HG03060 (cell line): ENCODE results near the gene UFM1.
A peak's percentile ranks its signal among the peaks of the same experiment; 100 is the strongest.
"Not testable (repeated sequence)": the region's sequence is repeated elsewhere in the genome, so short reads cannot be mapped to it uniquely, and the experiment has no call there.

Source experiments
- ATAC-seq: cut with Tn5 transposase; IDR thresholded peaks from one replicate; pipeline ENCODE4 v1.9.1; 2021; ENCODE audit warnings: low read depth, moderate number of reproducible peaks; ENCODE audit not compliant: unreplicated experiment

UFM1 gene

GRCh38 chr13:38349390-38350113 is at the start of gene UFM1:
UFM1 (plus strand) TSS chr13:38349851; CDS start chr13:38349920, 69 bp downstream.
- ATAC-seq, result peak; percentile 87

- ATAC-seq, result no peak
These were observed 48.4 kb upstream of the UFM1 start for GRCh38 chr13:38301236-38301635.

DNA sequence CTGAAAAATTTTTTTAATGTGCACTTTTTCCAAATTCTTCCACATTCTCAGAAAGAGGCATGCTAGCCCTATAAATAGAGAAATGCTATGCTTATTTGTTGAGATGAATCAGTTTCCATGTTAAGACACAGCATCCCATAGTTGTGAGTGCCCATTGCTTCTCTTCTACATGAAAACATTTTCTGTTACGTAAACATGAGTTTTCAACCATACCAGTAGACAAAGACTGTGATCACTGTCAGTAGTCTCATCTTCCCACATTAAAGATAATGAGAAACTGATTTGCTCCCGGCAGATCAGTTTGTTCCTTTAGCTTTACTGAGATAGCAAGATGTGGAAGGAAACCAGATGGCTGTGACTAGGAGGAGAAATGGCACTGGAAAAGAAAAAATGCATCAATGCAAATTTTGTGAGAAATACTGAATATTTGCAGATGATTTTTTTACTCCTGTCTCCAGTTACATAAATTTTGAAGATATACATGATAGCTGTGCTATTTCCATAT is 45.8 kb upstream of the UFM1 start:
- no peak for ATAC-seq

GRCh38 chr13:38308736-38309135 is 40.9 kb upstream of the UFM1 start:
- ATAC-seq, result no peak

DNA sequence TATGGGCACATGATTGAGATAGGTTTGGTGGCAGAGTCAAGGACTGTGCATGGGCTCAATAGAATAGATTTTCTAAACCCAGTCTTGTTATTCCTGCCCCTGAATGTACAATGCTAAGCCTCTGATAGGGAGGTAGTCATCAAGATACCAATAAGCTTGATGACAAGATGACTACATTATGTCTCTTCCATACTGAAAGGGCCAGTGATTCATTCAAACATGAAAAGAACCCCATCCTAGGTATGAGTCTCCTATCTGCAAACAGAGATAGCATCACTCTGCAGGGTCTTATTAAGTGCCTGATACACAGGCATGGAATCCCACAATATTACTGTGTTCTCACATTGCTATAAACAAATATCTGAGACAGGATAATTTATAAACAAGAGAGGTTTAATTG is 40.3 kb upstream of the UFM1 start:
- ATAC-seq, result no peak

- not testable (repeated sequence) for ATAC-seq
These were observed 38.5 kb upstream of the UFM1 start for GRCh38 chr13:38311175-38311574.

DNA sequence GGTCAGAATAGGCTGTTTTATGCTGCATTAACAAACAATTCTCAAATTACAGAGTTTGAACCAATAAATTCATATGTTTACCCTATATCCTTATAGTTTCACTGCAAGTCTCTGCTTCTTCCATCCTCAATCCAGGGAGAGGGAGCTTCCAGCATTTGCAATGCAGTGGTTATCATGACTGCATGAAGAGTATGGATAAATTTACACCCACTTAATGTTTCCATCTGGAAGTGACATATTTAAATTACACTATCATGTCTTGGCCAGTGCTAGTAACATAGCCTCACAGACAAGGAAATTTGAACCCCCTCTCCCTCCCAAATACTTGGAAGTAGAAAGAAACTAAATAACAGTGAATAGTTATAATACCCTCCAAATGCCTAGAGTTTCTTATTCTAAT is 33.5 kb upstream of the UFM1 start:
- no peak for ATAC-seq

- ATAC-seq, result no peak
These were observed 28.0 kb upstream of the UFM1 start for GRCh38 chr13:38321654-38322053.

DNA sequence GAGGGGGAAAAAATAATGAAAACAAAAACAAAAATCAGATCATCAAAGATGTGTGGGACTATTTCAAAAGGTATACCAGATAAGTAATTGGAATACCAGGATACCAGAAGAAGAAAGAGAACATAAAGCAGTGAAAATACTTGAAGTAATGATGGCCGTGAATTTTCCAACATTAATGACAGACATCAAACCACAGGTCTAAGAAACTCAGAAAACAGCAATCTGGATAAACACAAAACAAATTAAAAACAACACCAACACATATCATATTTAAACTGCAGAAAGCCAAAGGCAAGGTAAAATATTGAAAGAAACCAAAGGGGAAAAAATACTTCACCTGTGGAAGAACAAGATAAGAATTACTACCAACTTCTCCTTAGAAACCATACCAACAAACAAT is 24.2 kb upstream of the UFM1 start:
- no peak for ATAC-seq

DNA sequence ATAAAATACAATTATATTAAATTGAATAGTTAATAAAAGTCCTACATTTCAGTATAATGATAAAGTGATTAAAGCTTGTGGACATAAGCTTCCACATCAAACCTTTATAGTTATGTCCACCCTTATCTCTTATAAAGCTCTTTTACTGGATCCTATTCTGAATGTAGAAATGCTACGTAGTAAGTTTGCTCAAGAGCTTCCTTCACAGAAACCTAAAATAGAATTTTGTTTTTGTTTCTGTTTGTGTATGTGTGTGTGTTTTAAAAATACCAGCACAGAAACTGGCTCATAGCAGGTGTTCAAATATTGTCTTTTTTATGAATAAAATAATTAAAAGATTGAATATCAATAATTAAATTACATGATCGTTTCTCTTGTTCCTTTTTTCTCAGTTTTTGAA is 21.0 kb upstream of the UFM1 start:
- no peak for ATAC-seq

DNA sequence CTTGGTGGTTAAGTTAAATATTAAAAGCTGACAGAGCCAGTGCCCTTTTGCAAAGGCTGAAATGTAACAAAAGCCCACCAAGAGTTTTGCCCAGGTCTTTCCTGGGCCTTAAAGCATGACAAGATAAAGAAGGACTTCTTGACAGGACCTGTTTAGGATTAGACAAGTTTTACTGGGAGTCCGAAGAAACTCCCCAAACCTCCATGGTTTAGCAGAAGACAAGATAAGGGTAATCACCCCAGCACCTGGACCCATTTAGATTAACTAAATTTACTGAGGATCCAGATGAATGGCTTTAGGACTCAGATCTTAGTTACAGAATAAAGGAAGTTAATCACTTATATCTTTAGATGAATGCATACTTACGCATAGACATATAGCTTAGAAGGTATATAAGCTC is 14.8 kb upstream of the UFM1 start:
- ATAC-seq, result no peak

DNA sequence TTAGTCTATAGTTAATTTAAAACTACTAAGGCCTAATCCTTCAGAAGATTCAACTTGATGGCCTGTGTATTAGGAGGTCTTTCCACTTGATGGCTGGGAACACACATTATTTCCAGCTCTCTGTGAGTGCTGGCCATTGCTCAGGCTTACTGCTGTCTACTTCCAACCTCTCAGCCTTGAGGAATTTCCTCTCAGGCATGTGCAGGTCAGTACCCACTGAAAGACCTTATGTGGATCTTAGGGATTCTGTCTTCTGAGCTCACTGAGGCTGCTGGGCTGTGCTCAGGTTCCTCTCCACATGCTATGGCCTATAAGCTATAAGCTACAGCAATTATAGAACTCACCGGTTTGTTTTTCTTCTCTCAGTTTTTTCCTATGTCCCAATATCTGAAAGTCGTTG is 11.6 kb upstream of the UFM1 start:
- no peak for ATAC-seq

DNA sequence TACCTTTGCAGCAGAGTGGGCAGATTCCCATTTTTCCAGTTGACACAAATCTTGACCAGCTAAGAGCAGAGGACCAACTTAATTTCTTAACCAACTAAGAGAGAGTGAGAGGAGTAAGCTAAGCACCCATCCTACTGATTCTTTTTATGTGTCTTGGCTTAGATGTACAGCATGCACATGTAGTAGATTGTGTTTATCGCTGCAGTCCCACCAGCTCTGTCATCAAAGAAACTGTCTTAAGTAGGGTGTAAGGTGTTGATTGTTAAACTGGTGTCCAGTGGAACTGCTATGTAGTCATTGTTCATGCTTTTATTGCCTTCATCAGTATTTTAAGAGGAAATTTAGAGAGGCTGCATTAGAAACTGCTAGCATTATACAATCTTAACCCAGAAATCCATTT is 9.0 kb upstream of the UFM1 start:
- no peak for ATAC-seq

DNA sequence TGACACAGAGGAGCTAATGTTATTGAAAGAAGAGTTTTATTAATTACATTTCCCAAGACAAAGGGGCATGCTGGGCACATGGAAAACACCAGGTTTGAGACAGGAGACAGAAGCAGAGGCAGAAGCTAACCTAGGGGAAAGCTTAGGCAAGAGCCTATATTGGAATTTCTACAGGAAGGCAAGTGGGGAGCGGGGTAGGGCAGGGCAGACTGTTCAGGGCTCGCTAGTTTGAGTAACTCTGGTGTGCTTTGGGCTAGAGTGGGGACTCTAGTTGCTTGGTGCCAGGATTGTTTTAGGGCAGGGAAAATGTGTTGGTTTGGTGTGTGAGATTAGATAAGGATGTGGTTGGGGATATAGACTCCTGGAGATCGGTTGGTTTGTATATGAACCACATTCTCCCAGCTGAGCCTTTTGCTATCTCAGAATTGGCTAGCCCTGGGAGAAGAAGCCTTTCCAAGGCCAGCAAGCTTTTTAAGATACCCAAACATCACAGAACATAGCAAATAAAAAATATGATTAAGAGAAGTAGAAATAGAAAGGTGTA is 8.4 kb upstream of the UFM1 start:
- ATAC-seq, result no peak

DNA sequence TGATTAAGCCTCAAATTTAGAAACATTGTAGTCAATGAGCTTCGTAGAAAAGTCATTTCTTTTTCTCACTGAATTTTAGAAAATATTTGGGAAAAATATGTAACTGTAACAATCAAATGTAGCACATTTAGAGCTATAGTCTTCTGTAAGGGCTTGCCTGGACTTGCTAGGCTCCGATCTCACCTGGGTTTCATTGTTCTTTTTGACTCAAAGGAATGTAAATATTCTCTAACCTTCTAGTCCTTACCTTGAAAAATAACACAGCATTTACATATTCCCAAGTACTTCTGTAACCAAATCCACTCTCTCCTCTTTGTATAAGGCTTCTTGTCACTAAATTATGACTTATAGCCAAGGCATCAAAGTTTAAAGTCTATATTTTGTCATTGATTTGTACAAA is 2.9 kb upstream of the UFM1 start:
- ATAC-seq, result no peak

DNA sequence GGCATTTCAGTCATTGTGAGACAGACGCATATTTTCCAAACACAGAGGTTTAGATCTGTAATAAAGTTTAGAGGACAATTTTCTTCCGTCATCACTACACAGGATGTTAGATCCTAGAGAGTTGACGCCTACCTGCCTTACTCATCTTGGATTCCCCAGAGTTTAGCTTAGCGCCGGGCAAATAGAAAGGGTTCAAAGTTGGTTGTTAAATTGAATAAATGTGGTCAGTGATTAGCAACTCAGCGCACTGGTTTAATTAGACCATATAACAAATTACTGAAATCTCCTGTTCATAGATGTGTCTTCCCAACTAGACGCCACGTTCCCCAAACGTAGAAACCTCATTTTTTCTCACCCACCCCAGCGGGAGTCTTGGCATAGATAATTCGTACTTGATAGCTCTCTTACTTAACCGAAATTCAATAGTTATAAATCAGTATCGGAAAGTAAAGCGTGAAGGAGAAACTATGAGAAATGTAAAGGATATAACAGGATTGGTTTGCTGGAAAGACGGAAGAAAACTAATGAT is 726 bp upstream of the UFM1 start:
- peak; percentile 12 for ATAC-seq

GRCh38 chr13:38350114-38350617 is 515 bp downstream of the UFM1 start:
- peak; percentile 20 for ATAC-seq

DNA sequence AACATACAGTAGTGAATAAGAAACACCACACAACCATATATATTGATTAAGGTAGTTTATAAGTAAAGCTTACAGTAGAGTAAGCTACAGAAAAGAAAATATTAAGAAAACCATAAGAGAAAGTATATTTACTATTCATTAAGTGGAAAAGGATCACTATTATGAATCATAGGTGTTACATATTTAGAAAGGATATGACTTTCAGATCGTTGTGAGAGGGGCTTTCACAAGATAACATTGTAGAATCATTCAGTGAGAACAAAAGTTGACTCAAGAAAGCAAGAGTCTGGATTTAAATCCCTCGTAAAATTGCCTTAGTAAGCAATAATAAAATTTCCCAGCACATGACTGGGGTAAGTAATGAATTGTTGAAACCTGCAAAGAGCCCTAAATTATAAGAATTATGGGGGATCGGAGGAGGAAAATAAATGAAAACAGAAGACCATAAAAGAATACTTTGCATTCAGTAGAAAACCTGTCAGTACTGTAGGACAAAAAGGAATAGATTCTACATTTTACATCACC is 6.0 kb downstream of the UFM1 start:
- no peak for ATAC-seq

GRCh38 chr13:38358684-38359083 is 9.0 kb downstream of the UFM1 start:
- no peak for ATAC-seq

- no peak for ATAC-seq
These were observed 12.1 kb downstream of the UFM1 start for GRCh38 chr13:38361542-38362262.

- ATAC-seq, result no peak
These were observed 13.6 kb downstream of the UFM1 start for GRCh38 chr13:38363219-38363618.
